ENCODE results near the gene COMMD3.

GRCh38 chr10:22338185-22338900, 22.2 kb downstream of the COMMD3 start:
- TF ChIP-seq YY1 (IDR thresholded peaks at IDR 0.05; ENCODE audit: insufficient read depth, insufficient read length): no peak
- no peak for TF ChIP-seq ZNF274 (IDR thresholded peaks at IDR 0.05; ENCODE audit: low read depth, low read length)
- no peak for TF ChIP-seq SUZ12 (IDR thresholded peaks at IDR 0.05; ENCODE audit: extremely low read depth, insufficient read depth, insufficient read length)
